NCI-H2107 treated with DMSO at 0.1 percent for 48 hours (cell line): ENCODE measurements around the gene COL6A1.

ENCODE experiments used
- DNase-seq: peaks from one replicate; lab custom pipeline; 2025; ENCODE audit not compliant: unreplicated experiment; lab: John Stamatoyannopoulos, UW

Gene COL6A1

DNA sequence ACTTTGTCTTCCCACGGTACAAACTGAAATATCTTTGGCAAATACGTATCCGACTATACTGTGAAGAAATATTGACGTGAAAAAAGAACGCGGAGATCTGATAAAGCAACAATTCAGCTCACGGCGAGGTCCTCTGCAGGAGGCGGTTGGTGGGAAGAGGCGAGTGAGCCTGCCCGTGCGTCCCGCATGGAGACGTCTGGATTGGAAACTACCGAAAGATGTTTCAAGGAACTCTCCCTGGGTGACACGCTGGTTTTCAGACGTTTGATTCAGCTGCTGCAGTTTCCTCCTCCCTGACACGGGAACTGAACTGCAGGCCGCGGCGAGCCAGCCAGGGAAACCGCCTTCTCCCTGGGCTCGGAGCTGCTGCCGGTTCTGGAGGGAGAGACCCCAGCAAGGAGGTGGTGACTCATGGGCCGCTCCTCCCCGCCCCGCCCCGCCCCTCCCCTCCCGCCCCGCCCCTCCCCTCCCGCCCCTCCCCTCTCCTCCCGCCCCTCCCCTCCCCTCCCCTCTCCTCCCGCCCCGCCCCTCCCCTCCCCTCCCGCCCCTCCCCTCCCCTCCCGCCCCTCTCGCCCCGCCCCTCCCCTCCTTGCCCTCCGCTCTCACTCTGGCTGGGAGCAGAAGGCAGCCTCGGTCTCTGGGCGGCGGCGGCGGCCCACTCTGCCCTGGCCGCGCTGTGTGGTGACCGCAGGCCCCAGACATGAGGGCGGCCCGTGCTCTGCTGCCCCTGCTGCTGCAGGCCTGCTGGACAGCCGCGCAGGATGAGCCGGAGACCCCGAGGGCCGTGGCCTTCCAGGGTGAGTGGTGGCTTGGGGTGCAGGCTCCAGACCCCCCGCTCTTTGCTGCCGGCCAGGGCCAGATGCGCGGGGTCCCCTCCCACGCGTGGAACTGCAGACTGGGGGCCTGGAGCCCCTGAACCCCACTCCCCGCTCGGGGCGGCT, at the start of gene COL6A1:
Gene COL6A1 (plus strand): TSS at position 620 of the 941 bp plus-strand sequence. CDS start 81 bp downstream, at position 701.
- peak; percentile 43 for DNase-seq

DNA sequence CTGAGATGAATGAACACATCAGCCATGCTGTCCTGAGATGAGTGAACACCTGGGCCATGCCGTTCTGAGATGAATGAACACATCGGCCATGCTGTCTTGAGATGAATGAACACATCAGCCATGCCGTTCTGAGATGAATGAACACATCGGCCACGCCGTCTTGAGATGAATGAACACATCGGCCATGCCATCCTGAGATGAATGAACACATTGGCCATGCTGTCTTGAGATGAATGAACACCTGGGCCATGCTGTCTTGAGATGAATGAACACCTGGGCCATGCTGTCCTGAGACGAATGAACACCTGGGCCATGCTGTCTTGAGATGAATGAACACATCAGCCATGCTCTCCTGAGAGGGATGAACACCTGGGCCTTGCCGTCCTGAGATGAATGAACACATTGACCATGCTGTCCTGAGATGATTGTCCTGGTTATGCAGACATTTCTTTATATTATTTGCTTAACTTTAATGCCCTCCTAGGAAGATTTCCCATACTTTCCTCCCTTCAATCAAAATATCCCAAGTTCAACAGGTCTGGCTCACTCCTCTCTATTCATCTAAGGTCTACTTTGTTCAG, 48.6 kb upstream of the COL6A1 start:
- DNase-seq: no peak

GRCh38 chr21:45934085-45934484, 47.5 kb upstream of the COL6A1 start:
- no peak for DNase-seq

- DNase-seq: no peak
Observed at GRCh38 chr21:45934554-45934953, 47.0 kb upstream of the COL6A1 start.

- DNase-seq: no peak
Observed at GRCh38 chr21:45935628-45936027, 45.9 kb upstream of the COL6A1 start.

DNA sequence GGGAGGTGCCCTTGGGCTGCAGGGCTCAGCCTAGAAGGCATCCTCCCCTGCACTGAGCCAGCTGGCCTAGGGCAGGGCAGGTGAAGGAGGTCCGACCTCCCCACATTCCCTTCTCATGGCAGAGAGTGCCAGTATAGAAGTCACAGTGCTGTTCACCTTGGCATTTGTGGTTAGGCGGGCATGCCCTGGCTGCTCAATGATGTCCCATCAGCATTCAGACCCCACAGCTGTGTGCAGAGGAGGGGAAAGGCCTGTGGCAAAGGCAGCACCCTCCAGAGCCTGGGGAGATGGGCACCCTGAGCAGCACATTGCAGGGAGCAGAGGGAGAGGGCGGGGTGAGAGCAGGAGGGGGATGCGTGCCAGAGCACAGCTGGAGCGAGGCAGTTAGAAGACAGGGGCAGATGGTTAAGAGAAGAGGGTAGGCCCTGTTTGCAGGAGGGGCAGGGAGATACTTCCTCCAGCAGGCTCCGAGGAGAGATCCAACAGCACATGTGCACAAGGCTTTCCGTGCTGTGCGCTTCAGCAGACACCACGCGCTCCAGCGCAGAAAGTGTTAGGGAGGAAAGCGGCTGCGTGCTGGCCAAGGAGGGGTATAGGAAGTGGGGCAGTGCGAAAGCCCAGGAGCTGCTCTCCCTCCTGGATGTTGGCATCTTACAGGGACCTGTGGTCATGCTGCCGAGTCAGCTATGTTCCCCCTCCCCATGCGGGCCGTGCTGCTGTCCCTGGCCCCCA, 43.7 kb upstream of the COL6A1 start:
- no peak for DNase-seq

- DNase-seq: no peak
Observed at GRCh38 chr21:45938453-45938755, 43.2 kb upstream of the COL6A1 start.

GRCh38 chr21:45938811-45939520, 42.6 kb upstream of the COL6A1 start:
- no peak for DNase-seq

GRCh38 chr21:45939521-45940045, 42.0 kb upstream of the COL6A1 start:
- no peak for DNase-seq

DNA sequence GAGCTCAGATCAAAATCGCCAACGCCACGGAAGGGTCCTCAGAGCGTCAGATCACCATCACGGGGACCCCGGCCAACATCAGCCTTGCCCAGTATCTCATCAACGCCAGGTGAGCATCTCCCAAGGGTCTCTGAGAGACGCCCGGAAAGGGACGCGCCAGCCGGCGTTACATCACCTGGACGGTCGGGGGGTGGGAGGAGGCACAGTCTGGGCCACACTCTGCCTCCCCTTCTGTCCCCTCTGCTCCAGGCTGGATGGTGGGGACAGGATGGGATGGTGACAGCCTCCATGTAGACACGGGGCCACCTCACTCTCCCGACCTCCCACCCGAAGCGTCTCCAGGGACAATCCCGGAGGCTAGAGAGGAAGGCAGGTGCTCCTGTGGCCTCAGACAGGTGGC, 41.5 kb upstream of the COL6A1 start:
- no peak for DNase-seq

DNA sequence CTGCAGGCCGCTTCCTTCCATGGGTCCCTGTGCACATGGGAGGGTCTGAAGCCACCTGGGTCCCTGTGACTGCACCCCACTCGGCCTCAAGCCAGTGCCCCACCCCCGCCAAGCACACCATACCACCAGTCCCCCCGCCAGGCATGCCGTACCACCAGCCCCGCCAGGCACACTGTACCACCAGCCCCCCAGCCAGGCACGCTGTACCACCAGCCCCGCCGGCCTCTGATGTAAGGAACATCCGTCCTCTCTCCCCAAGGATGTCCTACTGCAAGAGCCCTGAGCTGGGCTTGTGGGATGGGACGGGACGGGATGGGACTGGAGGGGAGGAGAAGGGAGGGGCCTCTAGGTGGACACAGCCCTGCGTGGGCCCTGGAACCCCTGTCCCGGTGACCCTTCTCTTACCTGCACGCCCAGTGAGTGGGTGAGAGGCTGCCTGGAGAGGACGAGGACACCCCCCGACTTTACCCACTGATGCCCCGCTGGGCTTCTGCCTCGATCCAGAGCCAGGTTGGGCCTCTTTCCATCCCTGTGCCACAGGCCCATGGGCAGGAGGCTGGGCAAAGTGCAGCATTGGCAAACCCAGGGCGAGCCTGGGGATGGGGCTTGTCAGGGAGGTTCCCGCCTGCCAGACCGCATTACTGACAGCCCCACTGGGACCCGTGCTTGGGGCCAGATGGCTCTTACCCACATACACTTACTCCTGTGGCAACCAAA, 40.8 kb upstream of the COL6A1 start:
- no peak for DNase-seq

DNA sequence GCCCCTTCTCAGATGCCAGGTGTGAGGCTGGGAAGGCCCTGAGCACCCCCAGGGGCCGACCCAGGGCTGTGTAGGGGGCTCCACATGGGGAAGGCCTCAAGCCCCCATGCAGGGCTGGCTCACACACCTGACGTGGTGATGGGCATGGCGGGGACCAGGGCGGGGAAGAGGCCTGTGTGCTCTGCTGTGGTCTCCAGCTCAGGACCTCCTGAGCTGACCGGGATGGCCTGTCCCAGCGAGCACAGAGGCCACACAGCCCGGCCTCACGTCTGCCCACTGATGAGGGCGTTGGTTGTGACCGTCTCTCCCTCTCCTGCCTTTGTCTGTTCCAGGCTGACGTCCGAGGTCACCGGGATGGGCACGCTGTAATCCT, 40.2 kb upstream of the COL6A1 start:
- DNase-seq: no peak

- no peak for DNase-seq
Observed at GRCh38 chr21:45941717-45942546, 39.6 kb upstream of the COL6A1 start.

GRCh38 chr21:45942755-45943629, 38.6 kb upstream of the COL6A1 start:
- DNase-seq: no peak

GRCh38 chr21:45943630-45944540, 37.7 kb upstream of the COL6A1 start:
- DNase-seq: no peak

DNA sequence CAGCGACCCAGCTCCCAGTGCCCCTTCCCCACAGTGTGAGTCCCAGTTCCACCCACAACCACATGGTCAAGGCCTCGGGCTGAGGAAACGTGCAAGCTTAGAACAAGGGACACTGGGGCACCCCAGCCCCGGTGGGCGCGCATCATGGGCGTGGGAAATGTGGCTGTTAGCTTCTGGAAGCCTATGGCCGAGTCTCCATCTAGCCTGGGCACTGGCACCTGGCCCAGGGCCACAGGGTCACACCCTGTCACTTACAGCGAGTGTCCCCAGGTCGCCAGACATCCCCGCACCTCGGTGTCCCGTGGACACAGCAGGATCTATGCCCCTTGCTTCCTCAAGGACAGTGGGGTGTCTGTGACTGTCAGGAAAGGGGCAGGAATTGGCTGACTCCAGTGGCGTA, 37.0 kb upstream of the COL6A1 start:
- no peak for DNase-seq

- DNase-seq: no peak
Observed at GRCh38 chr21:45945066-45945867, 36.3 kb upstream of the COL6A1 start.
